ENCODE measurements around the gene TMEM245.
"Not testable (repeated sequence)": the region's sequence is repeated elsewhere in the genome, so short reads cannot be mapped to it uniquely, and the experiment has no call there.

Gene TMEM245

DNA sequence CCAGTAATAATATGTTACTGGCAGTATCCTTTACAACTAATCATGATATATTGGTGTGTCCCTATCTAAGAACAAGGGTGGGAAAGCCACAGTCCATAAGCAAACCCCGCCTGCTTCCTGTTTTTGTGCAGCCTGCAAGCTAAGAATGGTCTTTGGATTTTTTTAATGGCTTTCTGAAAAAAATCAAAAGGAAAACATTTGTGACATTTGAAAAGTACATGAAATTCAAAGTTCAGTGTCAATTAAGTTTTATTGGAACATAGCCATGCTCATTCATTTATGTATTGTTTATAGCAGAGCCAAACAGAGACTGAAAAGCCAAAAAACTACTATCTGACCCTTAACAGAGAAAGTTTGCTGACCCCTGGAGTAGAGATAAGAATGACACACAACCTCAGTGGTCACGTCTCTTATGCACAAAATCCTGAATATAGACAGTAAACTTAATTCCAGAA lies 12.8 kb upstream of the TMEM245 start:
- DNase-seq (ENCODE audit: low read depth): no peak

DNA sequence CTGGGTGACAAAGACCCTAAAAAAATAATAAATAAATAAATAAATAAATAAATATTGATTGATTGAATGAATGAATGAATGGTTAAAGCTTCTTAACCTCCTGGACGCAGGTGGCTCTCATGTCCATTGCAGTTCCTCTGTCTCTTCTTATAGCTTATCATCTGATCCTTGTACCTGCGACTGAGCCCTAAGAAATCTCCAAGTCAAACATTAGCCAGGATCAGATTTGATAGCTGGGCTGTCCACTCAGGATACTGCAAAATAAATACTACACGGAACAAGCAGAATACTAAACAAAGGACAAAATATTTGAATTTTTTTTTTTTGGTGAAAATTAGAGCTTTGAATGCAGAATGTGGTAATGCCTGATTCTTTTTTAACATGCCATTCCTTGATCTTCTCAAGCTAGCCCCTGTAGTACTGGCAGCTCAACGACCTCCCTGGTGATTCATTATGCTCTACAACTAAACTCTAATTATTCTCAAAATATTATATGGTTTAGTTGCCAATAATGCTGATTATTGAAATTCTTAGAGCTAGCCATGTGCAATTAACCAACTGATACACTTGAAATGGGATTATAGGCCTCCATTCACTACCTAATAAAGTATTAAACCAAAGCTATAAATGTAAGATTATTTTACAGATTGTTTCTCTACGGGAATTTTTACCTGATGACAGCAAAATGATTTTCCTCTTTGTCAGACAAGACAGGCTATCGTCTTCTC lies 9.9 kb upstream of the TMEM245 start:
- DNase-seq (ENCODE audit: low read depth): no peak

DNA sequence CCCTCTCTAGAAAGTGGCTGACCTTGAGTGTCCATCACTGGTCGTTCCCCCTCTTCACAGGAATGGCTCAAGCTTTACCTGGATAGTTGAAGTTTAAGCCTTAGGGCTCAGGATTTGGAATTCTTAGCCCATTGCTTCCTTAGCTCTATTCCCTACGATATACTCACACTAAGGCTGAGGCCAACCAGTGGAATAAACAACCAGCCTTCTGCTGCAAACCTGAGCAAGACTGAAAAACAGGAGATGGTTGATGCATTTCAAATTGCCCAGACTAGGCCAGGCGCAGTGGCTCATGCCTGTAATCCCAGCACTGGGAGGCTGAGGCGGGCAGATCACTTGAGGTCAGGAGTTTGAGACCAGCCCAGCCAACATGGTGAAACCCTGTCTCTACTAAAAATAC lies 6.9 kb upstream of the TMEM245 start:
- not testable (repeated sequence) for DNase-seq (ENCODE audit: low read depth)

DNA sequence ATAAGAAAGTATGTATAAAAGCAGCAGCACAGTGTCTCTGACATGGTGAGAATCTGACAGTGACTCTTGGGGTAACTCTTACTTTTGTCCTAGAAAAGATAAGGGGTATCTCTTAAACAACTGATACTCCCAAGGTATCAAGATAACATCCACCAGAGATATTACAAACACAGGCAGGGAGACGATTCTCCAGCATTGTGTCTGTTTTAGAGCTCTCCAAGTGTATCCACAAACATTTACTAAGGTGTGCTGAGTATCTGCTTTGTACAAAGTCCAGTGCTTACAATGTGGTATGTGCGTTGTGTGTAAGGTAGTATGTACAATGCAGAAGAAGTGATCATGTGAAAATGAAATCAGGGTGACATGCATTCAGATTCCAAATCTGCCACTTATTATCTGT lies 4.4 kb upstream of the TMEM245 start:
- no peak for DNase-seq (ENCODE audit: low read depth)

DNA sequence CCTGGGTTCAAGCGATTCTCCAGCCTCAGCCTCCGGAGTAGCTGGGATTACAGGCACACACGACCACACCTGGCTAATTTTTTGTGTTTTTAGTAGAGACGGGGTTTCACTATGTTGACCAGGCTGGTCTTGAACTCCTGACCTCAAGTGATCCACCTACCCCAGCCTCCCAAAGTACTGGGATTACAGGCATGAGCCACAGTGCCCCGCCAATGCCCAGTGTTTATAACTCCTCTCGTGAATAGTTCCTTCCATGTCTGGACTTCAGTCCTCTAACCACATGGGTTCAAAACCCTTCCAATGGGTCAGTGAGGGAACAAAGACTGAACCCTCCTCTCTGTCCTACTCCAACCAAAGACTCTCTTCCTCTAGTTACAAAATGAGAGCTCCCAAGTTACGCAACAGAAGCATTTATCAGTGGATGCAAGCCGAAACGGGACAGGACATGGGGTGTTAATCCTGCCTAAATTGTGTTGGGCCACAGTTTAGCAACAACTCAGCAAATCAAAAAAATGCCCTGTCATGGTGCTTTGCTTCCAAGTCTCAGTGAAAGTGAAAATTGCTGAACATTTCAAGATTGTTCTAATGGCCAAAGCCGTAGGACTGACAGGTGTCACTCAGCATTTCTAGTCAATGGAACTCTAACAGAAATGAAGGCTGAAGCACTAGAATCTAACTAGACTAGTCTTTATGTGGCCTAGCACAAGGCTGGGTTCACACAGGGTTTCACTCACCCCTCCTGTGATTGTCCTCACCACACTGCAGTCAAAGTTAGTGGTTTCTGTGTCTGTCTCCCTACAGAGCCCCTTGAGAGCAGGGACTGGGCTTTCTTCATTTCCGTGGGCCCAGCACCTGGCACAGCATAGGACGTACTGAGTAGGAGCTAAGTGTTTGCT lies 3.2 kb upstream of the TMEM245 start:
- DNase-seq (ENCODE audit: low read depth): no peak

DNA sequence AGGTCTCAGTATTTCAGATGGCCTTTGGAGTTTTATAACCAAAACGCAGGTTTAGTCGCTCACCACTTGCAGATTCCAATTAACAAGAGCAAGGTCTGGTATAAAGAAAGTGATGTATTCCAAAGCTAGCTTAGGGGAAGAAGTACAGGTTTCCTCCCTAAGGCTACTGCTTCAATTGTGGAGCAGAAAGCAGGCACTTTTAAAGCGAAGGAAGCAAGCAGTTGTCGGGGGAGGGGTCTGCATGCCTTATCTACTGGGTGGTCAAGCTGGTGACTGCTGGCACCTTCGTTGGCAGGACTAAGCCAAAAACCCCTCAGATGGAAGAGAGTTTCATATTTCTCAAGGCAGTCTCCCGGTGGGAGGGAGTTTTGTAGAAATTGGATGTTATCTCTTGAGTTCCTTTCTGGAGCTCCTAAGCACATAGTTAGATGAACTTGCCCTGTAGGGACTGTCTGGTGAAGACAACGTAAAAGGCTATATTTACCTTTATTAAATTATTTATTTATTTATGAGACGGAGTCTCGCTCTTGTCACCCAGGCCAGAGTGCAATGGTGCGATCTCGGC lies 1.6 kb upstream of the TMEM245 start:
- DNase-seq (ENCODE audit: low read depth): no peak

DNA sequence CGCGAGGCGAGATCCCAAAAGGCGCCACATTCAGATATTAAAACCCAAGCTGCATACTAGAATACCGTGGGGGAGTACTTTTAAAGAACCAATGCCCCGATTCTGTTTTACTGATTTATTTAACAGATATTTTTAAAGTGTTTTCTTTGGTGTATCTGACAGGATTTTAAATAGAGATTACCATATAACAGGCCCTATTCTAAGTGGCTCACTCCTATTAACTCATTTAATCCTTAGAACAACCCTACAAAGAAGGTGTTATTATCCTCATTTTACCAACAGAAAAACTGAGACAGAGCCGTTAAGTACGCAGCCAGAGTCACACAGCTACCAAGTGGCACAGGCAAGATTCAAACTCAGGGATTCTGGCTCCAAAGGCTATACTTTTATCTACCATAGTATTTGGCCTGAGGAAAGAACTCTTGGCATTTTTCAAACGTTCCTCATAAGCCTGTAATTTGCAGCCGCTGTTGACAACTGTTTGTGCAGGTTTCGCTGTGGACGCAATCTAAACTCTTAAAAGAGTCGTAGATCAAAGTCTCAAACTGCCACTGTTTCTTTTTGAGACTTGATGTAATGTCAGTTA lies 550 bp upstream of the TMEM245 start:
- DNase-seq (ENCODE audit: low read depth): no peak

DNA sequence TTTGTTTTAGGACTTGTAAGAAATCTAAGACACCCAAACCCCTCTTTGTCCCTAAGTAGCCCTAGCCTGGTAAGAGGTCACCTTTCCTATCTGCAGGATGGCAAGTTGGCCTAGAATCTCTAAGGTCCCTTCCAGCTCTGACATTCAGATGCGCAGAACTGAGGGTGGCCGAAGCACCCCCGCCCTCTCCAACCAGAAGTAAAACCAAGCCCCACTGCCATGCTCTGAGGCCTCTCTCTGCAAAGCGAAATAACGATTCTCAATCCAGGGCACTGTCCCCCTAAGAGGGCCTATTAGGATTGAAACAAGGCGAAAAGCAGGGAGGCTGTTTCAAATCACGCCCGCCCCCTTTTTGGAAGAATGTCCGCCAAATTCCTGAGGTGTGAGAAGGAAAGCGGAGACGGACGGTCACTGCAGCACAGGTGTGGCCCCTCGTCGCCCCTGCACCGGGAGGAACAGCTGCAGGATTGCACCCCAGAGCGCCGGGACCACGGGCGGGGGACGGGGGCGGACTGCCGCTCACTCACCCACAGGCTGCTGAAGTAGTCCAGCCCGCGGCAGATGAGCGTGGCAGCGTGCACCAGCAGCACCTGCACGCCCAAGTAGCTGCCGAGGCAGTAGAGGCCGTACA lies 824 bp downstream of the TMEM245 start:
- no peak for DNase-seq (ENCODE audit: low read depth)

DNA sequence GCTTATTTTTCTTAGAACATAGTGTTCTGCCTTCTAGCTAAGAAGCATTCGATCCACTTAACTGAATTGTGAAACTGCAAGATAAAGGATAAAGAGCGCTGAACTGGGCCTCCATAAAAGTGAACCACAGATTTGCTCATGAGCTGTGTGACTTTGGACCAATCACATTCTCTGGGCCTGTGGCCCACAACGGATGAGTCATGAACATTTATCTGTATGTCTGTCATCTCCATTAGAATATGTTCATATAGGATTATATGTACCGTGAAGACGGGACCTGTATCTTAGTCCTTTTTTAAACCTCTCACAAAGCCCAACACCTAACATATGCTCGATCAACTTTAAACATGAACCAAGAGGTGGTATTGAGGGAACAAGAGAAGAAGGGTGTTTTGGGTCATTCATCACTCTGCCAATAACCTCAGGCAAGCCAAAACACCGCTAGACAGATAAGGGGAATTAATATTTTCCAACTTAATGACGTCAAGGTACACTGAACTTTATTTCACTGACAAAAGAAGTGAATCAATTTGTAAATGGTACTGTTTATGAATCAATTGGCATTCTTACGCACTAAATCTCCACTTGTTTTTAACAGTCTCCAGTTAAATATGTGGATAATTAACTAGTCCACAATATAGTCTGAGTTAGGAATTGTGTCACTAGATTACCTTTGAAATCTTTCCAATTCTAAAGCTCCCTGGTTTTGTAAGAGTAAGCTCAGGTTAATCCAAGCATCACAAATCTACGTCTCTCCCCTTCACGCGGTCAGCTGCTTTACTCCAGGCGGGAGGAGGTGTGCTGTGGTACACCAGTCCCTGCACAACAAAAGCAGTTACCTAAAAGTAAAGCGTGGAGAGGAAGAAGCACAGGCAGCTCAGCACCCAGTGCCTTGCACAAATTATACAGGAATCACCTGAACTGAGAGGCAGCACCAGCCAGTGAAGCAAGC lies 1.6 kb downstream of the TMEM245 start:
- peak; percentile 60 for DNase-seq (ENCODE audit: low read depth)

DNA sequence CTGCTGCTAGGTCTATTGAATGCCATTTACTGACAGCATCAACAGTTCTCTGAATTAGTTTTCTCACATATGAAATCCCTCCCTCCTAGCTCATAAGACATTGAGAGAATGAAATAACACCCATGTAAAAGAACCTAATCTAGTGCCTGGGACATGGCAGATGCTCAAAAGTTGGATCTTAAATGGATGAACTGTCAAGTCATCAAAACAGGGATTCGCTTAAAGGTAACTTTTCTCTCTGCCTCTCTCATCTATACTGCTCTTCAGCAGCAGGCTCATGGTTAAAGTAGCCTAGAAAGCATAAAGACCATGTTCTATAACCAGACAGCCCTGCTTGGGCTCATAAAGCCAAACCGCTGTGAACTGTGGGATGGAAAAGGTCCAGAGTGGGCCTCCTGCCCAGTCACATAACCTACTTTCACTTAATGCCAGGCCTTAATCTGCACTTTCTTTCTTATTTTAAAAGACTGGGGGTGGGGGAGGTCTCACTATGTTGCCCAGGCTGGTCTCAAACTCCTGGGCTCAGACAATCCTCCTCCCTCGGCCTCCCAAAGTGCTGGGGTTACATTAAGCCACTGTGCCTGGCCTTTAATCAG lies 3.7 kb downstream of the TMEM245 start:
- peak; percentile 37 for DNase-seq (ENCODE audit: low read depth)

DNA sequence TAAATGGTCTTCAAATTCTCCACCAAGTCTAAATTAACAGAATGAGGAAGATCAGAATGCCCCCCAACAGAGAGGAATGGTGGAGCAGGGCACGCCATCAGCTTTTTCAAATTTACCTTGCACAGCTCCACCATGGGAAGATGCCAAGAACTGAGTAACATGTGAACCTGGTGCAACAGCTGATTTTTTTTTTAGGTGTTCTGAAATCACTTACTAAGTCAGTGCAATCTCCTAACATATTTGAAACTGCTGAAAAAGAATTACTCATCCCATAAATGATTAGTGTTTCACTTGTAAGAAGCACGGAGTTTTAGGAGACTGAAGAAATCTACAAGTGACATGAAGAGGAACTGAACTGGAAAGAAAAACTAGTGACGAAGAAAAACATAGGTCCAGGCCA lies 5.1 kb downstream of the TMEM245 start:
- DNase-seq (ENCODE audit: low read depth): peak; percentile 33

DNA sequence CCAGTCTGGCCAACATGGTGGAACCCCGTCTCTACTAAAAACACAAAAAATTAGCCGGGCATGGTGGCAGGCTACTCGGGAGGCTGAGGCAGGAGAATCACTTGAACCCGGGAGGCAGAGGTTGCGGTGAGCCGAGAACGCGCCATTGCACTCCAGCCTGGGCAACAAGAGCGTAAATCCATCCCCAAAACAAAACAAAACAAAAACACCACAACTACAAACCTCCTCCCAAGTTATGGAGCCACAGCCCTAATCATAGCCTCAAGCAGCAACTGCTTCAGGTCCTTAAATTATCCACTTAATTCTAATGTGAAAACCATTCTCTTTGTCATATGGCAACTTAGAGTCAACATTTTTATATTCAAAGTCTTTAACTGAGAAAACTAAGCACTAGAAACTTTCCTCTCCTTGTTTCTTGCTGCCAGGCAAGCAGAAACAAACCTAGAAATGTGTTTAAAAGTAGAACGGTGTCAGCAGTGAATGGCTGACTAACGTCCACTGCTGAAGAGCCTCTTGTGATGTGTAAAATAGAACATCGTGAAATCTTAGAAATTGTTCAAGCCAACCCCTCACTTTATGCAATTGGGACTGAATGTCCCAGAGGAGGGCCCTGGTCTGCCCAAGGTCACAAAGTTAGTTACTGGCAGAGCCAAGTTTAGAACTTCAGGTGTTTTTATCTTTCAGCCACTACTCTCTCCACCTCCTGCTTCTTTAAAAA lies 5.7 kb downstream of the TMEM245 start:
- no peak for DNase-seq (ENCODE audit: low read depth)

DNA sequence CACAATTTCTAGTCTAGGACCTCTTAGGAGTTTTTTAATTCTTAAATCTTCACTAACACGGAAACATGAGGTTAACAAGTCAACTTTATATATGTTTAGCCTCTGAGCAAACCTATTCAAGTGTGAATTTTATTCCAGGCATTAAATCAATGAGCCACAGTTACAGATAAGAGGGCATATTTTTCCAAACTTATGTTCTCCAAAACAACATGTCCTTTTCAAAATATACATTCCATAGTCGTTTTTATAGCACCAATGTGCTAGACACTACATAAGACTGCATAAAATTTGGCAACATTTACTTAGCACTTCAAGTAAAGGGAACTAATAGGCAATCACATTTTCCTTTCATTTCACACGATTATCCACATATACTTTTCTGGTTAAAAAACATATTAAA lies 6.5 kb downstream of the TMEM245 start:
- no peak for DNase-seq (ENCODE audit: low read depth)

DNA sequence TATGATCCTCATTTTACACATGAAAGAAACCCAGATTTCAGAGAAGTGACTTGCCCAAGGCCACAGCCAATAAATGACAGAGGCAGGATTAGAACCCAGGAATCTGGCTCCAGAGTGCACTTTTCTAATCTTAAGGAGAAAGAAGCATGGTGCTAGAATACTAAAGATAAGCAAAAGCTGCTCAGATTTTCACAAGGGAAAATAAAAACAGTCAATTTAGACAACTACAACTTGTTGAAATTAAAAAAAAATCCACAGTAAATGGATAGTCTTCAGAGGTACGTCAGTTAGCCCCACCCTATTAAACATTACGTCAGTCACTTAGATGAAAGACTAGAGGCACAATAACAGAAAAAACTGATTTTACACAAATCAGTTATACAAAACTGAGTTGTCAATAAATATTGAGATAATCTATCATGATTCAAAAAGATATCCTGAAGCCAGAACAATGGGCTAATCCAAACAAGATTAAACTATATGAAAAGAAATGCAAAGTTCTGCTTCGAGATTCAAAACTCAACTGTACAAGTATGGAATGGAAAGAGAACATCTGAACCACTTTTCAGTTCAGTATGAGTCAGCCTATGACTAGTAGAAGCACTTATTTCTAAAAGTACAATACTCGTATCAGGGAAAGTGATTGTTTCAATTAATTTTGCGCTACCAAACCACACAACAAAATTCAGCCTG lies 9.3 kb downstream of the TMEM245 start:
- DNase-seq (ENCODE audit: low read depth): peak; percentile 37

DNA sequence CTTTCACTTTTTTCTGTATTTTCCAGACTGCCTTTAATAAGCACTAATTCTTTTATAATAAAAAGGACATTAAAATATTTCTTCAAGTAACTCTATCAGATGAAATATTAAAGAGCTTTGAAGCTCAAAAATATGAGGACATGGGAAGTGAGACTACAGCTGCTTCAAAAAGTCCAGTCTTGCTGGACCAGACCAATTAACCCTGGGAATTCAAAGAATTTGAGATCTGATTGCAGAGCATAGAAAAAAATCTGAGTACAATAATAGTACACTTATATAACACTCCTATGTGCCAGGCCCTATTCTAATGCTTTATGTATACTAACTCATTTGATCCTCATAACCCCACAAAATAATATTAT lies 9.8 kb downstream of the TMEM245 start:
- DNase-seq (ENCODE audit: low read depth): no peak

DNA sequence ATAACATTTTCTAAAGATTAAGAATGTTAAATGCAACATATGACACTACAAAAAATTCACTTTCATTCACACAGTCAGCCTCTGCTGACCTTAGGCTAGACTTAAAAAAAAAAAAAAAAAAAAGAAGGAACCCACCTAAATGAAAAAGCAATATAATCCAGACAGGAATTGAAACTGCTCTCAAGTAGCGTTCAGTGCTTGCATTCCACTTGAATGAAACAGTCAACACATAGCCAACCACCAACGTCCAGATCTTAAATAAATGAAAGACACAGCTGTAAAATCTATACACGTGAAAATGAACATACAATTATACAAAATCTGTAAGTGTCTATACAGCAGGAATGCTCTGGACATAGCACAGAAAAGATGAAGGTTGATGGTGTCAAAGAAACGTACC lies 11.4 kb downstream of the TMEM245 start:
- no peak for DNase-seq (ENCODE audit: low read depth)

DNA sequence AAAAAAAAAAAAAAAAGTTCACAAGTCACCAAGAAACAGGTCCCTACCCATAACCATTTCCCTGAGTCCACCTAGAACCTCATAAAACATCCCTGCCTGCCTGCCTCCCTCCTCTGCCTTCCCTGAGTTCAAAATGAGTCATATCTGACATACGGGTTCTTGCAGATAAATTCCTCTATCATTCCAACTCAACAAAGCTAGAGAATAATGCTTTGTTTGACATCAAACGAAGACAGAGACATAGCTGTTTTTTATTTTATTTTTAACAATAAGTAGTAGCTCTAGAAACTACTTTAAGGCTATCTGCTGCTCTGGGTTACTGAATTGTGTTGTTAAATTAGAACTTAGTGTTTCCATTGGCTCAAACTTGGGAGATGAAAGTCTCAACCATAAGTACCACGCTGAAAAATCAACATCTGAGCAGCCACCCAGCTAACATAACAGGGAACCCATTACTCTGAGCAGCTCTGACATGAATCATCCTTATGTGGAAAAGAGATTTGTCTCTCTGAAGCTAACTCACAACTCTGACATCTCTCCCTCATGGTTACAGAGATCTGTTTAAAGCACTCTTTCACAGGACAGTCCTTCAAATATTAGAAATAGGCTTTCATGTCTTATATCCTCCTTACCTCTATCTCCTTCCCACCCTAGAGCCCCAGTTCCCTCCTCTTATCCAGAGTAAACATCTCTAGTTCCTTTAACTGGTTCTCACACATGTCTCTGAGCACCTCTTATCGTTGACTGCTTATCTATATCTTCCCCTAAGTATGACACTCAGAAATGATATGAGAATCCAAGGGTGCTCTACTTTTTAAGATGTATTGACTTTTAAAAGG lies 12.1 kb downstream of the TMEM245 start:
- DNase-seq (ENCODE audit: low read depth): peak; percentile 24

DNA sequence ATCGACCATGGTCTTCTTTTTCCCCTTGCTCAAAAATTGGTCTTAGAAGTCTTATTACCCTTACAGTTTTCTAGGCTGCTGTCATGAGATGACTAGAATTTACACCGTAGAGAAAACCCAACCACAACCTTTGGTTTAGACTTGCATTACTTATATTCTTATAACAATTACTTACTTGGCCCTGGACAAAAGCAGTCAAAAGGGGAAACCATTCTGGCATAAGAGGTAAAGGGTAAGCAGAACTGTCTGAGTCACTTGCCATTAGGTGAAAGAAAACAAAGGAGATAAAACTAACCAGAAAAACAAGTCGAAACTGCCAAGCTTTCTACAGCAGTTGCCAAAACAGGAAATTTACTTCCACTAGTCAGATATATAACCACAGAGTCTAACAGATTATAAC lies 17.9 kb downstream of the TMEM245 start:
- DNase-seq (ENCODE audit: low read depth): peak; percentile 71
